Measurements from ENCODE around the gene SFSWAP.

GRCh38 chr12:131734336-131735152, 23.7 kb downstream of the SFSWAP start:
- TF ChIP-seq SIN3A (IDR thresholded peaks at IDR 0.05; ENCODE audit: borderline replicate concordance, insufficient read depth, low read length) (no peak), POLR2AphosphoS5 (IDR thresholded peaks at IDR 0.05; ENCODE audit: low read depth, low read length) (no peak), REST (IDR thresholded peaks at IDR 0.05; ENCODE audit: insufficient read depth in 1 of 2, low read depth in 2 of 2, low read length in 2 of 2) (no peak), TAF1 (IDR thresholded peaks at IDR 0.05; ENCODE audit: borderline replicate concordance, insufficient read depth, low read length) (no peak), FOXP2 (optimal IDR thresholded peaks at IDR 0.05; ENCODE audit: borderline replicate concordance, extremely low read depth, extremely low read length, insufficient read depth) (no peak)
